H1 (cell line): ENCODE measurements around the gene INSM2. TPM values are rescaled to one million over a fixed set of nuclear protein-coding genes. Genes with fewer than 3 reads are reported as not detected.

ENCODE experiments used
- CTCF ChIA-PET: fragments of 300-600 bp; sonication (Branson Sonifier 250); formaldehyde crosslinking; loops from one replicate; lab custom pipeline; 2021; ENCODE audit not compliant: partially characterized antibody; lab: Charles Lee
- POLR2A ChIA-PET: fragments of 300-600 bp; sonication (Branson Sonifier 250); formaldehyde crosslinking; loops from one replicate; lab custom pipeline; 2021; ENCODE audit warnings: inconsistent platforms; ENCODE audit not compliant: partially characterized antibody; lab: Charles Lee
- DNase-seq, 2 experiments: peaks; one replicate each; pipeline versions ENCODE4 v3.0.0 to v3.0.0-alpha.2; 2010 to 2022; ENCODE audit warnings: low spot score in 2 of 2, low read depth in 1 of 2, mixed read lengths in 1 of 2
- FAIRE-seq: peaks from 2 replicates; lab custom pipeline; 2011; peaks lifted over from hg19 to GRCh38; lab: Jason Lieb, UNC
- H2AFZ ChIP-seq: 2 replicates; pipeline ENCODE4 v1.8.1; 2012; ENCODE audit warnings: low read length, inconsistent platforms
- H2AK5ac ChIP-seq: 2 replicates; pipeline ENCODE4 v1.6.1; 2013; ENCODE audit warnings: low read depth, low read length
- H2BK120ac ChIP-seq: replicated peaks from 2 replicates; pipeline ENCODE3; 2013; ENCODE audit warnings: low read depth, low read length, inconsistent platforms
- H2BK12ac ChIP-seq: 2 replicates; pipeline ENCODE4 v1.6.1; 2013; ENCODE audit warnings: low read depth, low read length
- H2BK15ac ChIP-seq: 2 replicates; pipeline ENCODE4 v1.6.1; 2013; ENCODE audit warnings: low read length
- H2BK20ac ChIP-seq: 2 replicates; pipeline ENCODE4 v1.6.1; 2013; ENCODE audit warnings: low read length
- H2BK5ac ChIP-seq: 2 replicates; pipeline ENCODE4 v1.6.1; 2013; ENCODE audit warnings: low read depth, low read length
- H3K14ac ChIP-seq: 2 replicates; pipeline ENCODE4 v1.6.1; 2013; ENCODE audit warnings: inconsistent platforms; ENCODE audit not compliant: insufficient read length
- H3K18ac ChIP-seq: 2 replicates; pipeline ENCODE4 v1.6.1; 2013; ENCODE audit warnings: low read length; ENCODE audit errors: extremely low read depth
- H3K23ac ChIP-seq: 2 replicates; pipeline ENCODE4 v1.6.1; 2013; ENCODE audit warnings: inconsistent platforms; ENCODE audit not compliant: insufficient read length
- H3K23me2 ChIP-seq: 2 replicates; pipeline ENCODE4 v1.6.1; 2013; ENCODE audit warnings: low read depth, low read length
- H3K27ac ChIP-seq: 2 replicates; pipeline ENCODE4 v1.6.1; 2011; ENCODE audit warnings: low read depth, low read length, inconsistent platforms
- H3K27me3 ChIP-seq, 4 experiments: replicated peaks in 1 of 4; 1 replicate in 1 of 4; 2 replicates in 3 of 4; pipeline versions ENCODE4 v1.6.1 to v1.8.1; 2011 to 2013; ENCODE audit warnings: low read length in 3 of 4, mild to moderate bottlenecking in 3 of 4, inconsistent platforms in 2 of 4, mixed read lengths in 2 of 4, moderate library complexity in 1 of 4; ENCODE audit not compliant: control insufficient read depth in 3 of 4, insufficient read depth in 3 of 4; ENCODE audit errors: extremely low read depth in 1 of 4
- H3K36me3 ChIP-seq, 4 experiments: 2 replicates each; pipeline versions ENCODE4 v1.6.1 to v1.8.1; 2011 to 2013; ENCODE audit warnings: mild to moderate bottlenecking in 4 of 4, low read length in 3 of 4, moderate library complexity in 2 of 4, control low read depth in 1 of 4, inconsistent platforms in 1 of 4; ENCODE audit not compliant: insufficient read depth in 4 of 4, control insufficient read depth in 2 of 4
- H3K4ac ChIP-seq: replicated peaks from 2 replicates; pipeline ENCODE3; 2013; ENCODE audit warnings: low read length, low read depth, mixed read lengths, inconsistent platforms; ENCODE audit not compliant: insufficient read length
- H3K4me1 ChIP-seq, 4 experiments: replicated peaks in 1 of 4; 1 replicate in 1 of 4; 2 replicates in 3 of 4; pipeline versions ENCODE4 v1.6.1 to v1.8.1; 2011 to 2013; ENCODE audit warnings: low read length in 3 of 4, inconsistent platforms in 2 of 4, mixed read lengths in 1 of 4; ENCODE audit not compliant: insufficient read depth in 4 of 4, control insufficient read depth in 3 of 4
- H3K4me2 ChIP-seq, 2 experiments: 2 replicates each; pipeline versions ENCODE4 v1.6.1 to v1.8.1; 2011 to 2013; ENCODE audit warnings: low read depth in 2 of 2, low read length in 2 of 2, control low read depth in 1 of 2, inconsistent platforms in 1 of 2, mild to moderate bottlenecking in 1 of 2; ENCODE audit not compliant: insufficient read depth in 1 of 2
- H3K4me3 ChIP-seq, 4 experiments: fragments of 200-600, 300-600 bp in 1 of 4; sonication (generic), shearing (Covaris generic), sonication (Bioruptor Twin) in 1 of 4; 2 replicates each; pipeline versions ENCODE4 v1.5.1 to v1.8.1; 2011 to 2016; ENCODE audit warnings: low read length in 4 of 4, low read depth in 3 of 4, control low read depth in 2 of 4, inconsistent platforms in 2 of 4, mild to moderate bottlenecking in 2 of 4, mixed read lengths in 1 of 4, moderate library complexity in 1 of 4; ENCODE audit not compliant: insufficient read depth in 2 of 4; ENCODE audit errors: extremely low read depth in 1 of 4
- H3K56ac ChIP-seq: replicated peaks from 2 replicates; pipeline ENCODE3; 2013; ENCODE audit warnings: low read depth, mild to moderate bottlenecking, mixed read lengths, low read length, inconsistent platforms; ENCODE audit not compliant: insufficient read length
- H3K79me1 ChIP-seq: 2 replicates; pipeline ENCODE4 v1.6.1; 2013; ENCODE audit warnings: low read depth, low read length, control low read depth
- H3K79me2 ChIP-seq, 2 experiments: 2 replicates each; pipeline versions ENCODE4 v1.6.1 to v1.8.1; 2012 to 2013; ENCODE audit warnings: low read length in 2 of 2, mild to moderate bottlenecking in 2 of 2, inconsistent platforms in 1 of 2; ENCODE audit not compliant: insufficient read depth in 2 of 2, control insufficient read depth in 1 of 2
- H3K9ac ChIP-seq, 4 experiments: replicated peaks in 1 of 4; 1 replicate in 1 of 4; 2 replicates in 3 of 4; pipeline versions ENCODE4 v1.6.1 to v1.8.1; 2011 to 2013; ENCODE audit warnings: low read depth in 3 of 4, low read length in 3 of 4, control low read depth in 2 of 4, mild to moderate bottlenecking in 2 of 4, moderate library complexity in 2 of 4, inconsistent platforms in 1 of 4; ENCODE audit errors: extremely low read depth in 1 of 4
- H3K9me3 ChIP-seq, 2 experiments: 2 replicates each; pipeline versions ENCODE4 v1.6.1 to v1.8.1; 2012 to 2013; ENCODE audit warnings: mild to moderate bottlenecking in 2 of 2, moderate library complexity in 2 of 2, control low read depth in 1 of 2, inconsistent platforms in 1 of 2, low read depth in 1 of 2, low read length in 1 of 2, mixed read lengths in 1 of 2; ENCODE audit not compliant: insufficient read depth in 2 of 2
- H4K20me1 ChIP-seq, 2 experiments: replicated peaks in 1 of 2; 2 replicates each; pipeline versions ENCODE3 to v1.8.1; 2011 to 2013; ENCODE audit warnings: inconsistent platforms in 2 of 2, low read length in 2 of 2, mild to moderate bottlenecking in 1 of 2; ENCODE audit not compliant: insufficient read depth in 2 of 2, control insufficient read depth in 1 of 2
- H4K5ac ChIP-seq: 2 replicates; pipeline ENCODE4 v1.6.1; 2013; ENCODE audit warnings: low read length, low read depth, mixed read lengths, inconsistent platforms; ENCODE audit not compliant: insufficient read length
- H4K8ac ChIP-seq: 2 replicates; pipeline ENCODE4 v1.8.0; 2013; ENCODE audit warnings: mild to moderate bottlenecking, moderate library complexity, low read length, inconsistent platforms; ENCODE audit not compliant: insufficient read depth; ENCODE audit errors: extremely low read depth
- H4K91ac ChIP-seq: replicated peaks from 2 replicates; pipeline ENCODE3; 2013; ENCODE audit warnings: low read length, mixed read lengths, inconsistent platforms; ENCODE audit not compliant: insufficient read length
- EZH2 ChIP-seq: fragments of 200-600 bp; sonication (generic); IDR thresholded peaks from 2 replicates; pipeline ENCODE4 v1.7.1; 2012; ENCODE audit warnings: low read depth, mild to moderate bottlenecking, moderate library complexity, low read length, inconsistent platforms; ENCODE audit not compliant: severe bottlenecking
- JUND ChIP-seq: IDR thresholded peaks from 2 replicates; pipeline ENCODE4 v1.6.1; 2011; ENCODE audit warnings: mild to moderate bottlenecking, improper control_type of control experiment, low read length
- POLR2AphosphoS5 ChIP-seq: IDR thresholded peaks from 2 replicates; pipeline ENCODE4 v1.6.1; 2011; ENCODE audit warnings: low read depth, low read length
- POU5F1 ChIP-seq: IDR thresholded peaks from 2 replicates; pipeline ENCODE4 v1.6.1; 2011; ENCODE audit warnings: low read depth, mild to moderate bottlenecking, low read length, moderate library complexity
- RFX5 ChIP-seq: IDR thresholded peaks from 2 replicates; pipeline ENCODE4 v1.6.1; 2011; ENCODE audit warnings: low read depth, low read length, improper control_type of control experiment, borderline replicate concordance
- SUZ12 ChIP-seq: fragments of 200-600 bp; sonication (generic); IDR thresholded peaks from 2 replicates; pipeline ENCODE4 v1.6.1; 2012; ENCODE audit warnings: mild to moderate bottlenecking, inconsistent platforms, low read length, moderate library complexity, mixed read lengths
- WGBS, 2 experiments: shearing (Covaris generic) in 1 of 2; methylation state at CpG; one replicate each; pipeline versions ENCODE4 v1.1.6 to v1.1.7; 2013 to 2015; ENCODE audit warnings: low lambda C conversion rate in 2 of 2, mixed read lengths in 2 of 2, inconsistent platforms in 1 of 2, low coverage in 1 of 2, missing lambda C conversion rate in 1 of 2; ENCODE audit not compliant: insufficient replicate concordance in 2 of 2, insufficient coverage in 1 of 2, insufficient read length in 1 of 2; ENCODE audit errors: extremely low coverage in 1 of 2, missing lambda C conversion rate in 1 of 2; 5-methylcytosine and 5-hydroxymethylcytosine counted together
- polyA plus RNA-seq, 7 experiments: library from polyadenylated mRNA; depleted of rRNA in 3 of 7; stranded (reverse) in 5 of 7; unstranded in 2 of 7; fragments of >200 nt in 5 of 7; fragments of 200-250 nt in 2 of 7; gene quantifications; 1 replicate in 5 of 7; 2 replicates in 1 of 7; 4 replicates in 1 of 7; pipeline versions ENCODE4 v1.2.1 to v1.2.3, GENCODE V29; 2011 to 2013; ENCODE audit warnings: missing spikeins in 2 of 7, mixed read lengths in 2 of 7
- total RNA-seq: library from RNA; stranded (reverse); fragmentation: NEBNext Ultra II Directional; extraction: Animal tissue kit (Norgen Biotek cat#: 25700); gene quantifications from 2 replicates; pipeline ENCODE4 v1.2.1, GENCODE V29; 2021

INSM2 gene
- total and polyA plus RNA-seq, 2 of the 8 experiments (the other 6 are each of a cell fraction or from before 2014, with no cell fraction given): not detected

- Histone ChIP-seq H3K79me1 (no peaks in the 10 kb centered on the region), H3K4me1 (peaks cover 0 to 2% (median under 1%) of the 10 kb centered on the region in 4 experiments; a peak in 4 of 7 replicates), H4K5ac (no peak overlapping the region), H4K91ac (no peak overlapping the region), H3K14ac (no peak overlapping the region), H3K4me2 (no peak overlapping the region), H3K9ac (no peak overlapping the region), H3K9me3 (no peaks in the 10 kb centered on the region), H3K23ac (no peak overlapping the region), H2BK12ac (no peak overlapping the region), H3K36me3 (no peaks in the 10 kb centered on the region), H3K4ac (no peak overlapping the region), H3K27me3 (peaks cover 5 to 20% (median 15%) of the 10 kb centered on the region in 4 experiments), H4K8ac (no peak overlapping the region), H2BK120ac (no peak overlapping the region), H2BK20ac (no peak overlapping the region), H4K20me1 (peaks cover 3 to 6% of the 10 kb centered on the region in 2 experiments), H3K18ac (no peak overlapping the region), H2BK15ac (no peak overlapping the region), H2BK5ac (no peak overlapping the region), H3K79me2 (no peaks in the 10 kb centered on the region)
- DNase-seq: no peak
- POLR2A ChIA-PET: no interaction called here
- FAIRE-seq: no peak
- 77% methylated on average over 2 of the region's 2 CpGs; no CpG with 5 or more reads in 1 of the 2 experiments for WGBS, 2 experiments
- CTCF ChIA-PET: no interaction called here
- TF ChIP-seq SUZ12: no peak
- no peak for TF ChIP-seq POLR2AphosphoS5
- no peak for TF ChIP-seq POU5F1
- TF ChIP-seq JUND: no peak
- TF ChIP-seq EZH2: no peak
- TF ChIP-seq RFX5: no peak
- TF ChIP-seq, all 59 proteins: peak for 0
- Histone ChIP-seq H3K23me2 (peaks cover 6% of the 10 kb centered on the region; the same call in 1 of the 2 replicates), H3K4me3 (no peak overlapping the region), H2AK5ac (no peak overlapping the region), H2AFZ (no peak overlapping the region), H3K56ac (no peak overlapping the region), H3K27ac (no peak overlapping the region)
Observed at GRCh38 chr14:35539969-35540368, 6.0 kb downstream of the INSM2 start.
